ENCODE measurements around the gene TGFBR2.

Gene TGFBR2

DNA sequence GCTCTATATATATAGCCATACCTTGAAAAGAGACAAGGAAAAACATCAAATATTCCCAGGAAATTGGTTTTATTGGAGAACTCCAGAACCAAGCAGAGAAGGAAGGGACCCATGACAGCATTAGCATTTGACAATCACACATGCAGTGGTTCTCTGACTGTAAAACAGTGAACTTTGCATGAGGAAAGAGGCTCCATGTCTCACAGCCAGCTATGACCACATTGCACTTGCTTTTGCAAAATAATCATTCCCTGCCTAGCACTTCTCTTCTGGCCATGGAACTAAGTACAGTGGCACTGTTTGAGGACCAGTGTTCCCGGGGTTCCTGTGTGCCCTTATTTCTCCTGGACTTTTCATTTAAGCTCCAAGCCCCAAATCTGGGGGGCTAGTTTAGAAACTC is 85.5 kb downstream of the TGFBR2 start:
- DNase-seq (ENCODE audit: insufficient read length, low spot score) (no peak), FAIRE-seq (no peak)
- TF ChIP-seq POLR2A (IDR thresholded peaks at IDR 0.05; ENCODE audit: low read depth, low read length) = no peak

DNA sequence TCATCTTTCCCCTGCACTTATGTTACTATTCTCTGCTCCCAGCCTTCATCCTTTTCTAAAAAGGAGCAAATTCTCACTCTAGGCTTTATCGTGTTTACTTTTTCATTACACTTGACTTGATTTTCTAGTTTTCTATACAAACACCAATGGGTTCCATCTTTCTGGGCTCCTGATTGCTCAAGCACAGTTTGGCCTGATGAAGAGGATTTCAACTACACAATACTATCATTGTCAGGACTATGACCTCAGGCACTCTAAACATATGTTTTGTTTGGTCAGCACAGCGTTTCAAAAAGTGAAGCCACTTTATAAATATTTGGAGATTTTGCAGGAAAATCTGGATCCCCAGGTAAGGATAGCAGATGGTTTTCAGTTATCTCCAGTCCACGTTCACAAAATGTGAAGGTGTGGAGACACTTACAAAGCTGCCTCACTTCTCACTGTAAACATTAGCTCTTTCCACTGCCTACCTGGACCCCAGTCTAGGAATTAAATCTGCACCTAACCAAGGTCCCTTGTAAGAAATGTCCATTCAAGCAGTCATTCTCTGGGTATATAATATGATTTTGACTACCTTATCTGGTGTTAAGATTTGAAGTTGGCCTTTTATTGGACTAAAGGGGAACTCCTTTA is 86.2 kb downstream of the TGFBR2 start:
- DNase-seq (ENCODE audit: insufficient read length, low spot score) (no peak), FAIRE-seq (no peak)
- TF ChIP-seq POLR2A (IDR thresholded peaks at IDR 0.05; ENCODE audit: low read depth, low read length) = no peak

DNA sequence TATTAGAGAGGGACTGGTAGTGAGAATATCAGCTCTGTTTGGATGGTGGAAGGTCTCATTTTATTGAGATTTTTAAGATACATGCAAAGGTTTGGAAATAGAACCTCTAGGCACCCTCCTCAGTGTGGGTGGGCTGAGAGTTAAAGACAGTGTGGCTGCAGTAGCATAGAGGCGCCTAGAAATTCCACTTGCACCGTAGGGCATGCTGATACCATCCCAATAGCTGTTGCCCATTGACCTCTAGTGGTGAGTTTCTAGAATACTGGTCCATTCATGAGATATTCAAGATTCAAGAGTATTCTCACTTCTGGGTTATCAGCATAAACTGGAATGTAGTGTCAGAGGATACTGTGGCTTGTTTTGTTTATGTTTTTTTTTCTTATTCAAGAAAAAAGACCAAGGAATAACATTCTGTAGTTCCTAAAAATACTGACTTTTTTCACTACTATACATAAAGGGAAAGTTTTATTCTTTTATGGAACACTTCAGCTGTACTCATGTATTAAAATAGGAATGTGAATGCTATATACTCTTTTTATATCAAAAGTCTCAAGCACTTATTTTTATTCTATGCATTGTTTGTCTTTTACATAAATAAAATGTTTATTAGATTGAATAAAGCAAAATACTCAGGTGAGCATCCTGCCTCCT is 87.2 kb downstream of the TGFBR2 start:
- FAIRE-seq (peak; percentile 80), DNase-seq (ENCODE audit: insufficient read length, low spot score) (peak; percentile 18)

DNA sequence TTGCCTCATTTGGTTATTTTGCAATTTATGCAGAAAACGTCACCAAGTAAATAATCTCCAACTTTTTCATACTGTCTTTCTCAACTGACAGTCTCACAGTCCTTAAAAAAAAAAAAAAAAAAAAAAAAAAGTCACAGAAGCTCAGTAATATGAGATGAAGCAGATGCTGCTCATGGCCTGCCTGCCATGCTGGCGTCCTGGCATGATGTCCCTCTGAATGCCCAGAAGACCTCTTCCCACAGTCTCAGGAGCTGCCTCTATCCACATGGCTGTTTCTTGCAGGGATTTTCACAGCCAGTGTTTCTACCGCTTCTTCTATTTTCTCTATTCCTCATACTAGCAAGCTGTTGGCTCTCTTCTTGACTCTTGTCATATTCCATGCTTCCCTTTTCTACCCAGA is 87.7 kb downstream of the TGFBR2 start:
- no peak for TF ChIP-seq POLR2A (IDR thresholded peaks at IDR 0.05; ENCODE audit: low read depth, low read length)
- DNase-seq (ENCODE audit: insufficient read length, low spot score) = no peak
- FAIRE-seq = no peak

More for the DNA sequence above, 87.2 kb downstream of the TGFBR2 start:
- no peak for TF ChIP-seq POLR2A (IDR thresholded peaks at IDR 0.05; ENCODE audit: low read depth, low read length)

DNA sequence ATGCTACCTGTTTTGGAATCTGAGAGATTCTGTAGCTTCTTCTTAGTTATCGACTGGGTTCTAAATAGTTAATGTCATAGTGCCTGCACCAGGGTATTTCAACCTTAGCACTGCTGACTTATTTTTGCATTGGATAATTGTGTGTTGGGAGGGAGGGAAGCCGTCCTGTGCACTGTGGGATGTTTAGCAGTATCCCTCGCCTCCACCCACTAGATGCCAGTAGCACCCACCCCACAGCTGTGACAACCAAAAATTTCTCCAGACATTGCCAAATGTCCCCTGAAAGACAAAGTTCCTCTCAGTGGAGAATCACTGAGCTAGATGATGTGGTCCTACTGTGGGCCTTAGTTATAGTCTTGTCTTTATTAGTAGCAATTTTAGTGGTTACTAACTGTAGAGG is 88.3 kb downstream of the TGFBR2 start:
- no peak for TF ChIP-seq POLR2A (IDR thresholded peaks at IDR 0.05; ENCODE audit: low read depth, low read length)
- no peak for FAIRE-seq
- no peak for DNase-seq (ENCODE audit: insufficient read length, low spot score)

DNA sequence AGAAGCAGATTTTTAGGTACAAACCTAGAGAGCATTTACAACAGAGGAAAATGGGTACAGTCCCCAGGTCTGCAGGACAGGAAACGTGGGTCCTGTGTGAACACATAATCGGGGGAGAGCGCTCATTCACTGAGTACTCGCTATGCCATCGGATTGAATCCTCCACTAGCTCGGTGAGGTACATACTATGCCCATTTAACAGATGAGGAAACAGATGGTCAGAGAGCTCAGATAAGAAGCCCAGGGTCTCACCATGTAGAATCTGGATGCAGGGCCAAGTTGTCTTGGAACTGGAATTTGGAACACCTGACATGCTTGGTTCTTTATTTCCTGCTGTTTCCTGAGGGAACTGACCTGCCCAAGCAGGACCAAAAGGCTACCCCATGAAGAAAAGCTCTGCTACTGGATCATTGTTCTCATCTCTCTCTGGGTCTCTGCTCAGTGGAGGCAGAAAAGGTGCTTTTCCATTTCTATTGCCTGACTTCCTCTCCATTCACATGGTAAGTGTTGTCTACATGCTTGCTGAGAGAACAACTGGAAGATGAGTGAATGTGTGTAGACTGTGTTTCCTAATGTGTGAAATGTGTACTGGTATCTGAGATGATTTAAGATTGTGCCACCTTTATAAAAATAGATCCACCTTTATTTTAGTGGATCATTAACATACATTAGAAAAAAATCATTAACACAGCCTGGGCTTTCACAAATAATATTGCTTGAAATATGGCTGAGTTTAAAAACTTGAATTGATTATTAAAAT is 89.1 kb downstream of the TGFBR2 start:
- no peak for TF ChIP-seq POLR2A (IDR thresholded peaks at IDR 0.05; ENCODE audit: low read depth, low read length)
- no peak for DNase-seq (ENCODE audit: insufficient read length, low spot score)
- no peak for FAIRE-seq

DNA sequence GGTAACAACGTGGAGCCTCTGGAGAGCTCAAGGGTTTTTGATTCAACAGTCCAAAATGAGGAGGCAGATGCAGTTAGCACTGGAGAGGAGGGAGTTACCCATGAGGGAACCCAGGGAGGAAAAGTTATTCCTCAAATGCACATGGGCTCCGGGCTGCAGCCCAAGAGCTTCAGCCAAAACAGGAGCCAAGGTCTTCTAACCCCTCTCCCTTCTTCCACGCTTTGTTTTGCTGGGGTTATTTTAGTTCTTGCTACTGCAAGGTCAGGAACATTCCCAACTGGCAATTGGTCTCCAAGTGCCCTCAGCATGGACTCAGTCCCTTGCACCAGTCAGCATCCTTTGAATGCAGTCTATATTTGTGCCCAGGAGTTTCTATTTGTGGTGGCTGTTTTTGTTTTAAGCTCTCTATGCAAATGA is 90.0 kb downstream of the TGFBR2 start:
- DNase-seq (ENCODE audit: insufficient read length, low spot score) (no peak), FAIRE-seq (no peak)
- TF ChIP-seq POLR2A (IDR thresholded peaks at IDR 0.05; ENCODE audit: low read depth, low read length) = no peak

DNA sequence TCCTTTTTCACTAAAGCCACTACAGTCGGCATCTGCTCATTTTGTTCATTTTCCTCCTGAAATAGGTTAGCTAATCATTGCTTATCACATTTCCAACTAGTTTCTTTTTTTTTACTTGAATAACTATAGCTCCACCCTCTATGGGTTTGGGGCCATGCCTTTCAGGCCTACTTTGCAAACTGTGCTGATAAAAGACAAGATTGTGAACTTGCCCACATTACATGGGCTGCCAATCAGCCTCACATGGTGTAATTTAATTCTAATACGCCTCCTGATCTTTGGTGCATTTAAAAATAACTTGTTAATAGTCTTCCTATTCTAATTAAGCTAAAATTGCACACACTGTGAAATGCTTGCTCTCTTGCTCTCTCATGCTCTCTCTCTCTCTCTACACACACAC is 90.5 kb downstream of the TGFBR2 start:
- no peak for DNase-seq (ENCODE audit: insufficient read length, low spot score)
- no peak for FAIRE-seq
- TF ChIP-seq POLR2A (IDR thresholded peaks at IDR 0.05; ENCODE audit: low read depth, low read length) = no peak

DNA sequence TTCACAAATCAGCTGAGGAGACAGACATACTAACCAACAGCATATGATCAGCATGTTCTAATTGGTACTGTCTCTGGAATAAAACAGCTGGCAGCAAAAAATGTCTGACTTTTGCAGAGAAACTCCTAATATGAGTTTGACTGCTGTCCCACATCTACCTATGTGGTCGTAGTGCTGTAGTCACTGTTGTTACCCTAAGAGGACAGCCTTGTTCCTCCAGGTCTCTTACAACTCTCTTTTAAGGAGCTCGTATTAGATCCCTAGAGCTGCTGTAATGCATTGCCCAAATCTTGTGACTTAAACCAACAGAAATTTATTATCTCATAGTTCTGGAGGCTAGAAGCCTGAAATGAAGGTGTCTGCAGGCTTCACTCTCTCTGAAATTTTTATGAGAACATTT is 92.1 kb downstream of the TGFBR2 start:
- peak; percentile 71 for FAIRE-seq

DNA sequence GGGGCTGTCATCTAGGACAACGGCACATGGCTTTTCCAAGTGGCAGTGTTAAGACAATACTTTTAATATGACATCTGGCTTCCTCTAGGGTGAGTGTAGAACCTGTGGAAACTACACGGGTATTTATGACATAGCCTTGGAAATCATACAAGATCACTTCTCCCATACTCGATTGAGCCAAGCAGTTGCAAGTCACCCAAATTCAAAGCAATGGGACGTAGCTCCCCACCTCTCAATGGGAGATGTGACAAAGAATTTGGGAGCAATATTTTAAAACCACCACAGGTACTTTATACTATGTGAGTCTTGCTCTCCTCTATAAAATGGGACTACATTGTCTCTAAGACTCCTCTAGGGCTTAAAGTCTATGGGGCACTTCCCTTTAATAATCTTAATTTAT is 93.5 kb downstream of the TGFBR2 start:
- DNase-seq (ENCODE audit: insufficient read length, low spot score) (no peak), FAIRE-seq (peak; percentile 20)
- no peak for TF ChIP-seq POLR2A (IDR thresholded peaks at IDR 0.05; ENCODE audit: low read depth, low read length)

More for the DNA sequence above, 92.1 kb downstream of the TGFBR2 start:
- no peak for TF ChIP-seq POLR2A (IDR thresholded peaks at IDR 0.05; ENCODE audit: low read depth, low read length)
- no peak for DNase-seq (ENCODE audit: insufficient read length, low spot score)

DNA sequence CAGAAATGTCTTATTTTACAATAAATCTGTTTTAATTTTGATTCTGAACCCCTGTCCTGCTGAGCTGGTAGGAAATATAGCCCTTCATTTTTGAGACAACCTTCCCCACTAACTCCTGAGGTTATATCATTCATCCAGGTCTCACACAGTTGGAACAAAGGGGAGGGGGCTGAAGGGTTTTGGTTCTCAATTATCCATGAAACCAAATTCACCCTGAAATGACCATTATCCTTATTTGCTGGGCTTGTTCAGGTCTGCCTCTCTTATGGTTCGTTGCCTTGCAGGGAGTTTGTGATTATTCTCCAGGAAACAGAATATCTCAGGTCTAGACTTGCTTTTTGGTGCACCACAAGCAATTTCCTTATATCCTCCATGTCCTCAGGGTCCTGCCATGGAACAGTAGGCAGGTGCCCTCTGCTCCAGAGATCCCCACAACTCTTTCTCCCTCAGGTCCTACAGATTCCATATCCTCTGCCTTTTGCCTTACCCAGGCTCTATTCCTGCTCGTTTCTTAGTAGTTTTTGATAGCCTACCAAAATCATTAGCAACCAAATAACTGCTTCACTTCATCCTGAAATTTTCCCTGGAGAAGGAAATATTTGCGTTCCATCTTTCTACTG is 94.4 kb downstream of the TGFBR2 start:
- FAIRE-seq (no peak), DNase-seq (ENCODE audit: insufficient read length, low spot score) (no peak)
- no peak for TF ChIP-seq POLR2A (IDR thresholded peaks at IDR 0.05; ENCODE audit: low read depth, low read length)

DNA sequence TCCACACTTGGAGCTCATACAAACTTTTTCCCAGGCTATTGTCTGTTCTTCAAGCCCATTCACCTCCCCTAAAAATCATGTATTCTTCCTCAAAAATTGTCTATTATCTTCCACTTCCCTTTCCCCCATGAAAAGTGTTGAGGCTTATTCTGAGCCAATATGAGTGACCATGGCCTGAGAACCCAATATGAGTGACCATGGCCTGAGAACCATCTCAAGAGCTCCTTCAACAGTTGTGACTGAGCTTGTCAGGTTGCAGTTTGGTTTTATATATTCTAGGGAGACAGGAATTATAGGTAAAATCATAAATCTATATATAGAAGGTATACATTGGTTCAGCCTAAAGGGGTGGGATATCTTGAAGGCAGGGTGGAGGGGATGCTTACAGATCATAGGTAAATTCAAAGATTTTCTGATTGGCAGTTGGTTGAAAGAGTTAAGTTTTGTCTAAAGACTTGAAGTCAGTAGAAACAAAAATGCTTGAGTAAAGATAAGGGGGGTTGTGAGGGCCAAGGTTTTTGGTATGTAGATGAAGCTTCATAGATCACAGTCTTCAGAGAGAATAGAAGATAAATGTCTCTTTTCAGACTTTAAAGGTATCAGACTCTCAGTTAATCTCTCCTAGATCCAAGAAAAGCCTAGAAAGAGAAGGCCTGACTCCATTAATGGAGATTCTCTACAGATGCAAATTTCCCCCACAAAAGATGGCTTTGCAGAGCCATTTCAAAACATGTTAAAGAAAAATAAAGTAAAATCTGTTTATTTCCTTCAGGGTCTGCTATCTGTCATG is 95.8 kb downstream of the TGFBR2 start:
- no peak for FAIRE-seq
- no peak for DNase-seq (ENCODE audit: insufficient read length, low spot score)
- no peak for TF ChIP-seq POLR2A (IDR thresholded peaks at IDR 0.05; ENCODE audit: low read depth, low read length)

DNA sequence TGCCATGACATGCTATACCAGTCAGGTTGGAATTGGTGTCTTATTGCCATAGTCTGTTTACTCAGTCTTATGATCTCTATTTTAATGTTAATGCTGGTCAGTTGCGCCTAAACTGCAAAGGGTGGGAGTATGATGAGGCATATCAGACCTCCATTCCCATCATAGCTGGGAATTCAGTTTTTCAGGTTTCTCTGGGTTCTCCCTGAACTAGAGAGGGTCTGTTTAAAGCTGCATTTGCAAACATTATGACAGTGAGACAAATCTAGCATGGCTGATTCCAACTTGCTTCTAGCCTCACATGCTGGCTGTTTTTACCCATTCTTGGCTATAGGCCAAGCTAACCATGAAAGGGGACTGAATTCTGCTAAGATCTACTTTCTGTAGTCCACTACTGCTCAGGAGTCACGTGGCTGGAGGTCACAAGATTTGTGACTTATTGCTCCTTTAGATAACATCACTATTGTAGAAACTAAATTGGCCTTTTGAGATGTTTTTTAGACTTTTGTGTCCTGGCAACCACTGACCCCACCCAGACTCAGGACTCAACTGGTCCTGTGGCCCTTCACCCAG is 96.5 kb downstream of the TGFBR2 start:
- DNase-seq (ENCODE audit: insufficient read length, low spot score) (no peak), FAIRE-seq (no peak)
- no peak for TF ChIP-seq POLR2A (IDR thresholded peaks at IDR 0.05; ENCODE audit: low read depth, low read length)

Data from H54 (cell line).